K562 (cell line): ENCODE results near the gene CCM2. TPM values are rescaled to one million over a fixed set of nuclear protein-coding genes. Genes with fewer than 3 reads are reported as not detected.

ENCODE experiments used
- ATAC-seq: fragments of 200-7000 bp; cut with Tn5 transposase; 3 replicates; pipeline ENCODE4 v1.9.1; 2020; ENCODE audit warnings: moderate library complexity
- BruUV-seq: library from RNA; stranded (reverse); fragments of 400-500 nt; replicated peaks from 2 replicates; lab custom pipeline; 2021; lab: Mats Ljungman, UMichigan
- CTCF ChIA-PET: fragments of 300-600 bp; formaldehyde crosslinking; extraction: SDS; loops from one replicate; lab custom pipeline; 2021; ENCODE audit warnings: low intra/inter-chr PET ratio; lab: Yijun Ruan, JAX
- POLR2A ChIA-PET: fragments of 300-600, 350-650 bp; sonication (Branson Sonifier 250); formaldehyde crosslinking; extraction: SDS; loops from one replicate; lab custom pipeline; 2021; ENCODE audit warnings: antibody characterized with exemption, inconsistent platforms; lab: Yijun Ruan, JAX
- DNase-seq, 4 experiments: peaks; one replicate each; pipeline versions ENCODE4 v3.0.0 to v3.0.0-alpha.2; 2011 to 2018; ENCODE audit warnings: low spot score in 3 of 4, mixed read lengths in 3 of 4; ENCODE audit errors: extremely low read depth in 1 of 4
- FAIRE-seq: peaks from 2 replicates; lab custom pipeline; 2011; peaks lifted over from hg19 to GRCh38; lab: Jason Lieb, UNC
- H2AFZ ChIP-seq: 2 replicates; pipeline ENCODE4 v1.6.0; 2011; ENCODE audit warnings: low read depth, low read length, control low read depth, inconsistent platforms
- H3K27ac ChIP-seq: fragments of 200-600 bp; 3 replicates; pipeline ENCODE4 v1.8.0; 2011; ENCODE audit warnings: low read depth, mild to moderate bottlenecking, control low read depth, inconsistent platforms, low read length, moderate library complexity, mixed read lengths; ENCODE audit errors: extremely low read depth
- H3K27me3 ChIP-seq, 2 experiments: fragments of 300-600 bp in 1 of 2; 2 replicates in 1 of 2; 3 replicates in 1 of 2; pipeline versions ENCODE4 v1.6.0 to v1.8.0; 2011; ENCODE audit warnings: inconsistent platforms in 2 of 2, low read length in 2 of 2, mild to moderate bottlenecking in 1 of 2, mixed read lengths in 1 of 2, moderate library complexity in 1 of 2; ENCODE audit not compliant: control insufficient read depth in 2 of 2, insufficient read depth in 2 of 2
- H3K36me3 ChIP-seq: fragments of 300-600 bp; 3 replicates; pipeline ENCODE4 v1.8.0; 2011; ENCODE audit warnings: mild to moderate bottlenecking, low read length, inconsistent platforms; ENCODE audit not compliant: control insufficient read depth, insufficient read depth
- H3K4me1 ChIP-seq, 2 experiments: fragments of 200-600 bp in 1 of 2; replicated peaks in 1 of 2; 2 replicates in 1 of 2; 3 replicates in 1 of 2; pipeline versions ENCODE4 v1.5.1 to v1.8.0; 2011; ENCODE audit warnings: inconsistent platforms in 2 of 2, low read length in 2 of 2, mild to moderate bottlenecking in 1 of 2, mixed read lengths in 1 of 2, moderate library complexity in 1 of 2; ENCODE audit not compliant: control insufficient read depth in 2 of 2, insufficient read depth in 2 of 2
- H3K4me2 ChIP-seq: 2 replicates; pipeline ENCODE4 v1.6.1; 2011; ENCODE audit warnings: low read length, control low read depth, inconsistent platforms, mixed read lengths; ENCODE audit not compliant: insufficient read depth
- H3K4me3 ChIP-seq: fragments of 200-600 bp; sonication (generic), shearing (Covaris generic); 2 replicates; pipeline ENCODE4 v1.5.1; 2016; ENCODE audit warnings: control low read depth, inconsistent platforms
- H3K79me2 ChIP-seq: fragments of 200-600 bp; 3 replicates; pipeline ENCODE4 v1.8.0; 2011; ENCODE audit warnings: low read length, inconsistent platforms; ENCODE audit not compliant: control insufficient read depth, insufficient read depth
- H3K9ac ChIP-seq, 2 experiments: 2 replicates each; pipeline versions ENCODE4 v1.6.0 to v1.6.1; 2011; ENCODE audit warnings: low read depth in 2 of 2, low read length in 2 of 2, control low read depth in 1 of 2, inconsistent platforms in 1 of 2, mild to moderate bottlenecking in 1 of 2, mixed read lengths in 1 of 2; ENCODE audit not compliant: insufficient read depth in 1 of 2
- H3K9me1 ChIP-seq: one replicate; pipeline ENCODE4 v1.6.0; 2011; ENCODE audit warnings: inconsistent platforms, mild to moderate bottlenecking, low read length, moderate library complexity; ENCODE audit not compliant: control insufficient read depth, insufficient read depth
- H3K9me3 ChIP-seq: replicated peaks from 2 replicates; pipeline ENCODE4 v1.5.1; 2011; ENCODE audit warnings: low read depth, low read length, inconsistent platforms; ENCODE audit not compliant: control insufficient read depth, insufficient read depth
- H4K20me1 ChIP-seq: replicated peaks from 2 replicates; pipeline ENCODE4 v1.6.1; 2011; ENCODE audit warnings: low read length, inconsistent platforms, mixed read lengths; ENCODE audit not compliant: control insufficient read depth, insufficient read depth
- GABPA ChIP-seq: fragments of 200-800 bp; sonication (Bioruptor generic); conservative IDR thresholded peaks from 2 replicates; pipeline ENCODE4 v1.6.1; 2016; ENCODE audit warnings: low read depth, missing genetic modification characterization, missing compliant biosample characterization
- HMG20B ChIP-seq: fragments of 250-450 bp; sonication (Bioruptor Pico); IDR thresholded peaks from 2 replicates; pipeline ENCODE4 v1.5.0; 2021; ENCODE audit warnings: mild to moderate bottlenecking
- MBD2 ChIP-seq: sonication (generic); IDR thresholded peaks from 2 replicates; pipeline ENCODE4 v1.6.1; 2016; ENCODE audit warnings: low read depth, borderline replicate concordance
- NFIC ChIP-seq: fragments of 450-650 bp; IDR thresholded peaks from 2 replicates; pipeline ENCODE4 v1.6.1; 2017; ENCODE audit warnings: mild to moderate bottlenecking, inconsistent platforms
- PCBP2 ChIP-seq: fragments of 200-400 bp; formaldehyde crosslinking; IDR thresholded peaks from 2 replicates; pipeline ENCODE4 v1.6.1; 2018; ENCODE audit warnings: low read length, low read depth, mild to moderate bottlenecking, moderate library complexity; ENCODE audit not compliant: poor library complexity, severe bottlenecking
- ZFX ChIP-seq: sonication (generic); formaldehyde crosslinking; IDR thresholded peaks from 2 replicates; pipeline ENCODE4 v1.8.0; 2022; ENCODE audit warnings: mild to moderate bottlenecking, missing genetic modification reagents, moderate library complexity
- ZNF57 ChIP-seq: fragments of 450-650 bp; formaldehyde crosslinking; IDR thresholded peaks from 2 replicates; pipeline ENCODE4 v1.4.0; 2020; ENCODE audit warnings: mild to moderate bottlenecking, moderate library complexity
- ZNF778 ChIP-seq: fragments of 450-650 bp; formaldehyde crosslinking; IDR thresholded peaks from 2 replicates; pipeline ENCODE4 v1.4.0; 2020; ENCODE audit warnings: mild to moderate bottlenecking, moderate library complexity
- ZZZ3 ChIP-seq: fragments of 450-650 bp; IDR thresholded peaks from 2 replicates; pipeline ENCODE4 v1.6.1; 2016; ENCODE audit warnings: antibody characterized with exemption, mild to moderate bottlenecking, moderate library complexity
- WGBS: fragments of 100-300 bp; shearing (Covaris generic); methylation state at CpG from one replicate; pipeline ENCODE4 v1.1.6; 2016; ENCODE audit warnings: low coverage, mixed read lengths; ENCODE audit not compliant: insufficient coverage; ENCODE audit errors: missing lambda C conversion rate; 5-methylcytosine and 5-hydroxymethylcytosine counted together
- in situ Hi-C: fragments of 300-500 bp; cut with MboI; formaldehyde crosslinking; loops from 4 replicates; pipeline ENCODE4 v1.15.0; 2018; ENCODE audit warnings: inconsistent platforms, mixed read lengths
- intact Hi-C: fragments of 100-400 bp; cut with micrococcal nuclease; formaldehyde crosslinking; loops from 2 replicates; pipeline ENCODE4 v1.14.2; 2022
- polyA plus RNA-seq, 8 experiments: library from polyadenylated mRNA; depleted of rRNA in 4 of 8; stranded (reverse) in 5 of 8; unstranded in 3 of 8; fragments of >200 nt; fragmentation: Nextera tagmentation in 2 of 8; fragmentation: Illumina TruSeq in 1 of 8; extraction: Ambion mirVana in 2 of 8; extraction: Trizol in 1 of 8; gene quantifications; 2 replicates each; pipeline versions ENCODE4 v1.2.1 to v1.2.3, GENCODE V29; 2011 to 2014; ENCODE audit warnings: inconsistent platforms in 1 of 8, missing spikeins in 1 of 8
- total RNA-seq, 7 experiments: library from RNA; depleted of rRNA in 6 of 7; stranded (reverse); fragments of >200 nt in 6 of 7; fragmentation: Illumina TruSeq in 2 of 7; extraction: Trizol in 2 of 7; gene quantifications; 2 replicates each; pipeline versions ENCODE4 v1.2.1 to v1.2.3, GENCODE V29; 2011 to 2021; ENCODE audit warnings: low replicate concordance in 1 of 7
- TF ChIP-seq, protein P1 (sequence below), 3 experiments: IDR thresholded peaks in 2 of 3; conservative IDR thresholded peaks in 1 of 3; 2 replicates each; pipeline ENCODE4 v1.5.1; 2011 to 2012; ENCODE audit warnings: low read length in 3 of 3, mild to moderate bottlenecking in 3 of 3, control low read depth in 2 of 3, improper control_type of control experiment in 1 of 3, inconsistent platforms in 1 of 3, low read depth in 1 of 3, mixed read lengths in 1 of 3, moderate library complexity in 1 of 3; ENCODE audit not compliant: insufficient read depth in 2 of 3
- TF ChIP-seq, protein P2 (sequence below): fragments of 450-650 bp; formaldehyde crosslinking; IDR thresholded peaks from 2 replicates; pipeline ENCODE4 v1.4.0; 2020; ENCODE audit warnings: mild to moderate bottlenecking, moderate library complexity
- TF ChIP-seq, protein P3 (sequence below), 2 experiments: fragments of 450-650 bp in 1 of 2; sonication (generic) in 1 of 2; formaldehyde crosslinking; conservative IDR thresholded peaks; 2 replicates each; pipeline versions ENCODE4 v1.4.0 to v1.8.1; 2020 to 2022; ENCODE audit warnings: mild to moderate bottlenecking in 1 of 2, missing genetic modification reagents in 1 of 2

CCM2 gene
- total and polyA plus RNA-seq, 9 of the 15 experiments (the other 6 are each of a cell fraction or from before 2014, with no cell fraction given): 0.41 to 38.6 (median 25.9) TPM

DNA sequence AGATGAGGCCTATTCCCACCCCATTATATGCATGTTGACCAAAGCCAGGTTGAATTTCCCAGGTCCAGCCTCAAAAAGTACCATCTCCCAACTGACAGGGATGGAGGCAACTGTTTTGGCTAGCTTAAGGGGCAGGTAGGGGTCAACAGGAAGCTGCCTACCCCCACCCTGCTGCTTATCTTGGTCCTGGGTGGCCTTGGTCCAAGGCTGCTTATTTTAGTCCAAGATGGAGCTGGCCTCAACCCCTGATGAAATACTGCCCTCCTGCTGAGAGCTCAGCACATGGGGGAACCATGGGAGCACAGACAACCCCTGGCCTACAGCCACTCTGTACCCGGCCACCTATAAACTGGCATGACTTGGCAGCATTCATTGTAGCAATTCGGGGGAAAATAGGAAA lies 44.3 kb upstream of the CCM2 start (continued):
- TF ChIP-seq, protein P1, sequence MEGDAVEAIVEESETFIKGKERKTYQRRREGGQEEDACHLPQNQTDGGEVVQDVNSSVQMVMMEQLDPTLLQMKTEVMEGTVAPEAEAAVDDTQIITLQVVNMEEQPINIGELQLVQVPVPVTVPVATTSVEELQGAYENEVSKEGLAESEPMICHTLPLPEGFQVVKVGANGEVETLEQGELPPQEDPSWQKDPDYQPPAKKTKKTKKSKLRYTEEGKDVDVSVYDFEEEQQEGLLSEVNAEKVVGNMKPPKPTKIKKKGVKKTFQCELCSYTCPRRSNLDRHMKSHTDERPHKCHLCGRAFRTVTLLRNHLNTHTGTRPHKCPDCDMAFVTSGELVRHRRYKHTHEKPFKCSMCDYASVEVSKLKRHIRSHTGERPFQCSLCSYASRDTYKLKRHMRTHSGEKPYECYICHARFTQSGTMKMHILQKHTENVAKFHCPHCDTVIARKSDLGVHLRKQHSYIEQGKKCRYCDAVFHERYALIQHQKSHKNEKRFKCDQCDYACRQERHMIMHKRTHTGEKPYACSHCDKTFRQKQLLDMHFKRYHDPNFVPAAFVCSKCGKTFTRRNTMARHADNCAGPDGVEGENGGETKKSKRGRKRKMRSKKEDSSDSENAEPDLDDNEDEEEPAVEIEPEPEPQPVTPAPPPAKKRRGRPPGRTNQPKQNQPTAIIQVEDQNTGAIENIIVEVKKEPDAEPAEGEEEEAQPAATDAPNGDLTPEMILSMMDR (IDR thresholded peaks at IDR 0.05 in 2 of 3, conservative IDR thresholded peaks at IDR 0.05 in 1 of 3; ENCODE audit: insufficient read depth in 2 of 3, low read depth in 1 of 3, low read length in 3 of 3): peak in 2 of 3 experiments; percentile 21 to 32; a peak in 1 of 6 replicates
- TF ChIP-seq ZNF778 (CRISPR knock-in tag): no peak
- TF ChIP-seq ZZZ3: no peak
- TF ChIP-seq GABPA (tag): peak; percentile 47

DNA sequence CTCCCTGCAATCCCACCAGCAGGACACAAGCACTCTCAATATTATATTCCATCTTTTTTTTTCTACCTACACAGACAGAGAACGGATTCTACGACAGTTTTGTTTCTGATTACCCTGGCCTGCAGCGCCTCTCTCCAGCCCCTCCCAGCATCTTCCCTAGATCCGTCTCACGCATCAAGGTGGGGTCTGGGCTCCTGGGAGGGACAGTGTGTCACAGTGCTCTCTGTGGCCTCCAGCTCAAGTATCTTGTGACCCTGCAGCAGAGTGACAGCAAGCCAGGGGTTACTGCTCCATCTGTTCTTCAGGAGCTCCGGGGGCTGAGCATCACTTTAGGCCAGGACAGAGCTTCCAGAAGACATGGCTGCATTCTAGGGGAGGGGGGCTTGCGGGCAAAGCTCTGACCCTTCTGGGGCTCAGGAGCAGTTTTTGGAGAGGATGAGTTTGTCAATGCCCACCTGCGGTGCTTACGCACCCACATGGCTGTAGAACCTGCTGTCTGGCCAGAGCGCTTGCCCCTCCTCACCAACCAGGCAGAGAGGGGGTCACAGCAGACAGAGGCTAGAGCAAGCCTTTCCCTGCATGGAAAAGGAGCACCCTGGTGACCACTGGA lies 43.7 kb upstream of the CCM2 start:
- CTCF ChIA-PET: no interaction called here
- in situ Hi-C loops: no loop called here
- no peaks in the 10 kb centered on the region for H3K9me3 ChIP-seq
- POLR2A ChIA-PET: interaction anchor here (0.7 to 3.3 kb wide), 3 partner anchors 17 to 159 kb away, joined by 3 to 11 read pairs (median 4); partner anchors contain the start of gene H2AZ2
- H3K36me3 ChIP-seq: no peaks in the 10 kb centered on the region
- H2AFZ ChIP-seq: peak overlapping the region; percentile 81
- no TSS peak for BruUV-seq
- H3K9ac ChIP-seq: peak overlapping the region; percentile 2 to 41; a peak in 3 of 4 replicates
- no peaks in the 10 kb centered on the region for H3K79me2 ChIP-seq
- FAIRE-seq (no peak), ATAC-seq (peak; percentile 33), DNase-seq (peak in 1 of 4 experiments; percentile 43)
- H3K9me1 ChIP-seq: no peaks in the 10 kb centered on the region
- H3K27me3 ChIP-seq: no peaks in the 10 kb centered on the region
- 56% methylated on average over 10 of the region's 10 CpGs for WGBS
- H3K4me3 ChIP-seq: no peak overlapping the region
- H3K4me1 ChIP-seq: peaks cover 18 to 39% of the 10 kb centered on the region in 2 experiments
- peak overlapping the region; percentile 63 for H3K27ac ChIP-seq
- H4K20me1 ChIP-seq: no peaks in the 10 kb centered on the region
- intact Hi-C loops: no loop called here
- peak overlapping the region; percentile 48; the same call in 1 of the 2 replicates for H3K4me2 ChIP-seq
- TF ChIP-seq, protein P2, sequence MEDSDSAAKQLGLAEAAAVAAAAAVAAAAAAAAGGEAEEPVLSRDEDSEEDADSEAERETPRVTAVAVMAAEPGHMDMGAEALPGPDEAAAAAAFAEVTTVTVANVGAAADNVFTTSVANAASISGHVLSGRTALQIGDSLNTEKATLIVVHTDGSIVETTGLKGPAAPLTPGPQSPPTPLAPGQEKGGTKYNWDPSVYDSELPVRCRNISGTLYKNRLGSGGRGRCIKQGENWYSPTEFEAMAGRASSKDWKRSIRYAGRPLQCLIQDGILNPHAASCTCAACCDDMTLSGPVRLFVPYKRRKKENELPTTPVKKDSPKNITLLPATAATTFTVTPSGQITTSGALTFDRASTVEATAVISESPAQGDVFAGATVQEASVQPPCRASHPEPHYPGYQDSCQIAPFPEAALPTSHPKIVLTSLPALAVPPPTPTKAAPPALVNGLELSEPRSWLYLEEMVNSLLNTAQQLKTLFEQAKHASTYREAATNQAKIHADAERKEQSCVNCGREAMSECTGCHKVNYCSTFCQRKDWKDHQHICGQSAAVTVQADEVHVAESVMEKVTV (CRISPR knock-in tag): no peak
- TF ChIP-seq PCBP2 (no peak), MBD2 (no peak), HMG20B (CRISPR knock-in tag) (no peak), NFIC (no peak), ZNF57 (CRISPR knock-in tag) (no peak), ZFX (CRISPR knock-in tag) (no peak)
- TF ChIP-seq, protein P3, sequence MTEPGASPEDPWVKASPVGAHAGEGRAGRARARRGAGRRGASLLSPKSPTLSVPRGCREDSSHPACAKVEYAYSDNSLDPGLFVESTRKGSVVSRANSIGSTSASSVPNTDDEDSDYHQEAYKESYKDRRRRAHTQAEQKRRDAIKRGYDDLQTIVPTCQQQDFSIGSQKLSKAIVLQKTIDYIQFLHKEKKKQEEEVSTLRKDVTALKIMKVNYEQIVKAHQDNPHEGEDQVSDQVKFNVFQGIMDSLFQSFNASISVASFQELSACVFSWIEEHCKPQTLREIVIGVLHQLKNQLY (CRISPR knock-in tag; conservative IDR thresholded peaks at IDR 0.05): no peak
